K562 (cell line): ENCODE results near the gene LRRC8C. TPM values are rescaled to one million over a fixed set of nuclear protein-coding genes. Genes with fewer than 3 reads are reported as not detected.

Experiments used
- CBX1 ChIP-seq: sonication (generic); IDR thresholded peaks from 2 replicates; pipeline ENCODE4 v1.6.1; 2016; ENCODE audit warnings: antibody characterized with exemption, low read depth, mild to moderate bottlenecking
- CGGBP1 ChIP-seq: fragments of 250-450 bp; sonication (Bioruptor Pico); IDR thresholded peaks from 2 replicates; pipeline ENCODE4 v1.9.0; 2021; ENCODE audit warnings: mild to moderate bottlenecking
- DACH1 ChIP-seq: fragments of 450-650 bp; IDR thresholded peaks from 2 replicates; pipeline ENCODE4 v1.6.1; 2018; ENCODE audit not compliant: partially characterized antibody
- DPF2 ChIP-seq: fragments of 450-650 bp; IDR thresholded peaks from 2 replicates; pipeline ENCODE4 v1.6.1; 2016
- ESRRA ChIP-seq: fragments of 450-650 bp; IDR thresholded peaks from 2 replicates; pipeline ENCODE4 v1.6.1; 2014; ENCODE audit warnings: low read depth, mild to moderate bottlenecking, moderate library complexity, borderline replicate concordance
- ETS1 ChIP-seq: conservative IDR thresholded peaks from 2 replicates; pipeline ENCODE4 v1.6.1; 2011; ENCODE audit warnings: low read depth, mild to moderate bottlenecking, low read length; ENCODE audit not compliant: control insufficient read depth
- FOXP4 ChIP-seq: sonication (generic); formaldehyde crosslinking; IDR thresholded peaks from 2 replicates; pipeline ENCODE4 v1.8.0; 2022; ENCODE audit warnings: mild to moderate bottlenecking, missing genetic modification reagents, borderline replicate concordance
- KDM5B ChIP-seq: fragments of 200-600 bp; sonication (generic); IDR thresholded peaks from 2 replicates; pipeline ENCODE4 v1.6.1; 2012; ENCODE audit warnings: low read depth, mild to moderate bottlenecking, moderate library complexity, low read length, control low read depth, inconsistent platforms; ENCODE audit not compliant: insufficient replicate concordance
- MCM2 ChIP-seq: fragments of 450-650 bp; IDR thresholded peaks from 2 replicates; pipeline ENCODE4 v1.6.1; 2017; ENCODE audit warnings: low read depth, mild to moderate bottlenecking
- NEUROD1 ChIP-seq: fragments of 150-350 bp; IDR thresholded peaks from 2 replicates; pipeline ENCODE4 v1.6.1; 2014; ENCODE audit warnings: borderline replicate concordance, low read length, low read depth; ENCODE audit not compliant: partially characterized antibody
- NFE2L1 ChIP-seq: fragments of 450-650 bp; IDR thresholded peaks from 2 replicates; pipeline ENCODE4 v1.6.1; 2016; ENCODE audit warnings: missing genetic modification characterization, low read depth, mild to moderate bottlenecking, missing compliant biosample characterization, moderate library complexity, borderline replicate concordance
- NFYB ChIP-seq: IDR thresholded peaks from 2 replicates; pipeline ENCODE4 v1.6.1; 2011; ENCODE audit warnings: mild to moderate bottlenecking, moderate library complexity; ENCODE audit not compliant: insufficient read length; ENCODE audit errors: extremely low read depth
- PRMT5 ChIP-seq: sonication (generic); formaldehyde crosslinking; IDR thresholded peaks from 2 replicates; pipeline ENCODE4 v1.5.0; 2020; ENCODE audit warnings: missing genetic modification reagents
- PURB ChIP-seq: sonication (generic); formaldehyde crosslinking; IDR thresholded peaks from 2 replicates; pipeline ENCODE4 v1.9.0; 2021; ENCODE audit warnings: low read depth, mild to moderate bottlenecking, missing genetic modification reagents
- RBM14 ChIP-seq: fragments of 200-400 bp; formaldehyde crosslinking; IDR thresholded peaks from 2 replicates; pipeline ENCODE4 v1.6.1; 2018; ENCODE audit warnings: low read depth, mild to moderate bottlenecking, low read length, moderate library complexity, borderline replicate concordance; ENCODE audit not compliant: insufficient read depth
- TBP ChIP-seq: optimal IDR thresholded peaks from 2 replicates; pipeline ENCODE3; 2011; ENCODE audit warnings: low read depth, low read length, improper control_type of control experiment
- ZBTB43 ChIP-seq: sonication (generic); formaldehyde crosslinking; IDR thresholded peaks from 2 replicates; pipeline ENCODE4 v1.8.0; 2023; ENCODE audit warnings: mild to moderate bottlenecking, missing genetic modification reagents
- ZNF121 ChIP-seq: sonication (generic); formaldehyde crosslinking; conservative IDR thresholded peaks from 2 replicates; pipeline ENCODE4 v1.8.0; 2022; ENCODE audit warnings: missing genetic modification reagents
- ZNF134 ChIP-seq: fragments of 250-450 bp; sonication (Bioruptor Pico); conservative IDR thresholded peaks from 2 replicates; pipeline ENCODE4 v1.4.0; 2020
- ZNF184 ChIP-seq: sonication (generic); formaldehyde crosslinking; IDR thresholded peaks from 2 replicates; pipeline ENCODE4 v1.5.0; 2020; ENCODE audit warnings: missing genetic modification reagents
- ZNF217 ChIP-seq: sonication (generic); formaldehyde crosslinking; IDR thresholded peaks from 2 replicates; pipeline ENCODE4 v1.8.0; 2022; ENCODE audit warnings: mild to moderate bottlenecking, missing genetic modification reagents
- ZNF24 ChIP-seq: fragments of 450-650 bp; IDR thresholded peaks from 2 replicates; pipeline ENCODE4 v1.6.1; 2016
- ZNF324 ChIP-seq: fragments of 250-450 bp; sonication (Bioruptor Pico); IDR thresholded peaks from 2 replicates; pipeline ENCODE4 v1.4.0; 2020; ENCODE audit warnings: mild to moderate bottlenecking
- ZNF655 ChIP-seq: fragments of 250-450 bp; sonication (Bioruptor Pico); IDR thresholded peaks from 2 replicates; pipeline ENCODE4 v1.5.0; 2021
- polyA plus RNA-seq, 8 experiments: library from polyadenylated mRNA; depleted of rRNA in 4 of 8; stranded (reverse) in 5 of 8; unstranded in 3 of 8; fragments of >200 nt; fragmentation: Nextera tagmentation in 2 of 8; fragmentation: Illumina TruSeq in 1 of 8; extraction: Ambion mirVana in 2 of 8; extraction: Trizol in 1 of 8; gene quantifications; 2 replicates each; pipeline versions ENCODE4 v1.2.1 to v1.2.3, GENCODE V29; 2011 to 2014; ENCODE audit warnings: inconsistent platforms in 1 of 8, missing spikeins in 1 of 8
- total RNA-seq, 7 experiments: library from RNA; depleted of rRNA in 6 of 7; stranded (reverse); fragments of >200 nt in 6 of 7; fragmentation: Illumina TruSeq in 2 of 7; extraction: Trizol in 2 of 7; gene quantifications; 2 replicates each; pipeline versions ENCODE4 v1.2.1 to v1.2.3, GENCODE V29; 2011 to 2021; ENCODE audit warnings: low replicate concordance in 1 of 7

Gene LRRC8C
- total and polyA plus RNA-seq, 9 of the 15 experiments (the other 6 are each of a cell fraction or from before 2014, with no cell fraction given), result 1.00 to 12.5 (median 4.5) TPM

GRCh38 chr1:89701746-89702241, 68.9 kb downstream of the LRRC8C start (continued):
- TF ChIP-seq RBM14, result no peak
- peak; percentile 82 for TF ChIP-seq DPF2
- TF ChIP-seq DACH1, result no peak
- TF ChIP-seq NFE2L1 (tag), result no peak
- no peak for TF ChIP-seq NFYB
- peak; percentile 44 for TF ChIP-seq KDM5B
- no peak for TF ChIP-seq ESRRA
- TF ChIP-seq CBX1, result no peak
- no peak for TF ChIP-seq ZBTB43 (CRISPR knock-in tag)
- no peak for TF ChIP-seq ZNF324 (CRISPR knock-in tag)
- peak; percentile 60 for TF ChIP-seq NEUROD1
- no peak for TF ChIP-seq TBP
- TF ChIP-seq ETS1, result no peak
- no peak for TF ChIP-seq MCM2
- no peak for TF ChIP-seq ZNF24
- no peak for TF ChIP-seq PURB (CRISPR knock-in tag)
- no peak for TF ChIP-seq PRMT5
- no peak for TF ChIP-seq ZNF121 (CRISPR knock-in tag)
- peak; percentile 54; the same call in 1 of the 2 replicates for TF ChIP-seq ZNF134 (CRISPR knock-in tag)
- no peak for TF ChIP-seq ZNF655
- no peak for TF ChIP-seq CGGBP1
- no peak for TF ChIP-seq ZNF217 (CRISPR knock-in tag)
- TF ChIP-seq FOXP4, result no peak
- TF ChIP-seq ZNF184 (CRISPR knock-in tag), result no peak
